Activated T-cell treated with anti-CD3 and anti-CD28 coated beads, Interleukin-2, amount 50 U/mL, for 24 hours (primary cell): ENCODE results near the gene ITPR1.

ENCODE experiments used
- DNase-seq: peaks from one replicate; pipeline ENCODE4 v3.0.0-alpha.2; 2020
- H3K27ac Mint-ChIP-seq: 2 replicates; pipeline ENCODE4 v1.8.0; 2020; ENCODE audit warnings: mild to moderate bottlenecking, mixed read lengths
- H3K27me3 Mint-ChIP-seq: 2 replicates; pipeline ENCODE4 v1.8.0; 2020; ENCODE audit warnings: mixed read lengths
- H3K36me3 Mint-ChIP-seq: 2 replicates; pipeline ENCODE4 v1.8.0; 2020; ENCODE audit warnings: low read depth, mixed read lengths
- H3K4me1 Mint-ChIP-seq: 2 replicates; pipeline ENCODE4 v1.8.0; 2020; ENCODE audit warnings: low read depth, mixed read lengths
- H3K4me3 Mint-ChIP-seq: 2 replicates; pipeline ENCODE4 v1.8.0; 2020; ENCODE audit warnings: mild to moderate bottlenecking, moderate library complexity, mixed read lengths
- H3K9me3 Mint-ChIP-seq: 2 replicates; pipeline ENCODE4 v1.8.0; 2020; ENCODE audit warnings: mixed read lengths

ITPR1 gene

DNA sequence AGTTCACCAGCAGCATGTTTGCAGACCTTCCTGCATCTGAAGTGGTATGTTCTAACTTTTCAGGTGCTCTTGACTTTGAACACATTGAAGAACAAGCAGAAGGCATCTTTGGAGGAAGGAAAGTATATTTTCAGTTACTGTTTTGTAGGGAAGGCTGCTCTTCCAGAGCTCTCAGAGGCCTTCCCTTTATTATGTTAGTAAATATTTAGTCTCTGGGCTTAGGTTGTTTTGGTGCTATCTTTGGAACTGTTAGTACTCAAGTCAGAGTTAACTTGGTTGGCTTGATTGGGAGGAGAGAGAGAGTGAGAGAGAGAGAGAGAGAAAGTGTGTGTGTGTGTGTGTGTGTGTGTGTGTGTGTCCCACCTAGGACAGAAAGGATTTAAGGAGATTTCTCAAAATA, 188.2 kb downstream of the ITPR1 start:
- H3K27me3 Mint-ChIP-seq: no peaks in the 10 kb centered on the region
- no peaks in the 10 kb centered on the region for H3K9me3 Mint-ChIP-seq
- H3K36me3 Mint-ChIP-seq: peaks cover 95% of the 10 kb centered on the region
- H3K4me1 Mint-ChIP-seq: no peaks in the 10 kb centered on the region
- no peak overlapping the region for H3K4me3 Mint-ChIP-seq
- no peak overlapping the region for H3K27ac Mint-ChIP-seq
- DNase-seq: no peak

DNA sequence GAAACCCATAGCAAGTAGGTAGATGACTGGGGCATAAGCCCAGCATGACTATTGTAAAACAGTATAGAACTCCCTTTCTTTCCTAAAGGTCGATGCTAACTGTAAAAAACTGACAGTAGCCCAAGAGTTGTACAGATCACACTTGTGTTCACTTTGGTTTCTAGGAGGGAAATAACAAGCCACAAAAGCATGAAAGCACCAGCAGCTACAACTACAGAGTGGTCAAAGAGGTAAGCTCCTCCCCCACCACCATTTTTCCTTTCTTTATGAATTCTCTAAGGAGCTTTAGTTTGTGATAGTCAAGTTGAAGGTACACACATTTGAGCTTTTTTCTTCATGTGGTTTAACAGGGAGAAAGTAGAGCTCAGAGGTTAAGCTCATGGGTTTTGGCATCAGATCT, 191.0 kb downstream of the ITPR1 start:
- no peaks in the 10 kb centered on the region for H3K4me1 Mint-ChIP-seq
- no peak overlapping the region for H3K27ac Mint-ChIP-seq
- no peak for DNase-seq

DNA sequence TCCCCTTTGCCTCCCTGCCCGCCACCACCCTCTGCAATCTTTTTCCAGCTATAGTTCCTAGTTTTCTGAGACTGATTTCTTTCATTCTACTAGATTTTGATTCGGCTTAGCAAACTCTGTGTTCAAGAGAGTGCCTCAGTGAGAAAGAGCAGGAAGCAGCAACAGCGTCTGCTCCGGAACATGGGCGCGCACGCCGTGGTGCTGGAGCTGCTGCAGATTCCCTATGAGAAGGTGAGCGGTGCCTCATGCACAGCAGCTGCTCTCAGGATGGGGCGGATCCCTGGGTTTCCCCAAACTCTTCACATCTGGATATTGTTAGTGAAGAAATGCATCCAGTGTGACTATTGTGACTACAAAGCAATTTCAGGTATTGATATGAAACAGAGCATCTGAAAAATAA, 191.8 kb downstream of the ITPR1 start:
- Mint-ChIP-seq H3K9me3 (peaks cover 5% of the 10 kb centered on the region), H3K27ac (no peak overlapping the region), H3K4me3 (no peak overlapping the region), H3K36me3 (peaks cover 95% of the 10 kb centered on the region), H3K4me1 (no peaks in the 10 kb centered on the region), H3K27me3 (no peaks in the 10 kb centered on the region)
- no peak for DNase-seq

More for the DNA sequence above, 191.0 kb downstream of the ITPR1 start:
- H3K36me3 Mint-ChIP-seq: peaks cover 95% of the 10 kb centered on the region
- H3K27me3 Mint-ChIP-seq: no peaks in the 10 kb centered on the region
- H3K9me3 Mint-ChIP-seq: no peaks in the 10 kb centered on the region
- no peak overlapping the region for H3K4me3 Mint-ChIP-seq

DNA sequence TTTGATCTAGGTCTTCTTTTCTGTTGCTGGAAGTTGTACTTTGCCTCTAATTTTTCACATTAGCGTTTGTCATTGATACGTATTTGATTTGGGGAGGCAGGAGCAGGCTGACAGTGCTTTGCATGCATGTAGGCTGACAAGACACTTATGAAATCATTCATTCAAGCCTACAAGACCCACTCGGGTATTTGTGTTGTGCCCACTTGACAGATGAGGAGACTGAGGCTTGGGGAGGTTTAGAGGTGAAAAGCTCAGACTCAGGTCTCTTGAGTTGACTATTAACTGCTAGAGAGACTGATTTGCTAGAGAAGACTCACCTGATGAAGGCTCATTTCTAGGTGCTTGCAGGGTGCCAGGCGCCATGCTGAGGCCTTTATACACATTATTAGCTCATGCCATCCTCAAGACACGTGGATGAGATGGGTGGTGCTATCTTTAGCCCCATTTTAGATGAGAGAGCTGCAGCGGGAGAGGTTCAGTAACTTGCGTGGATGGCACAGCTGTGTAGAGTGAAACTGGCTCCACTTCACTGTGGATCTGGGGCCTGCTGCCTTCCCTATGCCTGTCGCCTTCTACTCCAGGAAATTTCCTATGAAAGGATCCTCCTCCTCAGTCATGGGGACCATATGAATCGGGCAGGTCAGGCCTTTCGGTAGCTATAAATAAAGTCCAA, 192.7 kb downstream of the ITPR1 start:
- Mint-ChIP-seq H3K36me3 (peaks cover 97% of the 10 kb centered on the region), H3K27ac (no peak overlapping the region), H3K4me1 (no peaks in the 10 kb centered on the region)

DNA sequence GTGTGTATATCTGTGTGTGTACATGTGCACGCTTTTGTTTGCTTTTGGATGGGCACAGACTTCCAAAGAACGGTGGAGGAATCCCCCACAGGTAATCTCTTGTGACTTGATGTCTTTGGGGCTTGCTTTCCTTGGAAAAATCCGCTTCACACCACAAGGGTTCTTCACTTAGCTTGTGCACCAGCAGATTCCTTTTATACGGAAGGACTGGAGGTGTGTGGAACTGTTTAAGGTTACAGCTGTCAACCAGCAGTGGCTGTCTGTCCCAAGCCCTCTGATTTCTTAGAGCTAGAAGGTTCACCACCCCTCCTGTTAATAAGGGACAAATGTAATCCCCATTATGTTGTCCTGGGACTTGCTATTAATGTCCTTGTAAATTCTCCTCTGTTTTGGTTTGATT, 193.5 kb downstream of the ITPR1 start:
- Mint-ChIP-seq H3K27ac (no peak overlapping the region), H3K4me1 (no peaks in the 10 kb centered on the region), H3K36me3 (peaks cover 97% of the 10 kb centered on the region), H3K9me3 (peaks cover 5% of the 10 kb centered on the region), H3K4me3 (no peak overlapping the region), H3K27me3 (no peaks in the 10 kb centered on the region)
- DNase-seq: no peak

More for the DNA sequence above, 192.7 kb downstream of the ITPR1 start:
- H3K9me3 Mint-ChIP-seq: peaks cover 5% of the 10 kb centered on the region
- H3K4me3 Mint-ChIP-seq: no peak overlapping the region
- H3K27me3 Mint-ChIP-seq: no peaks in the 10 kb centered on the region
- no peak for DNase-seq

DNA sequence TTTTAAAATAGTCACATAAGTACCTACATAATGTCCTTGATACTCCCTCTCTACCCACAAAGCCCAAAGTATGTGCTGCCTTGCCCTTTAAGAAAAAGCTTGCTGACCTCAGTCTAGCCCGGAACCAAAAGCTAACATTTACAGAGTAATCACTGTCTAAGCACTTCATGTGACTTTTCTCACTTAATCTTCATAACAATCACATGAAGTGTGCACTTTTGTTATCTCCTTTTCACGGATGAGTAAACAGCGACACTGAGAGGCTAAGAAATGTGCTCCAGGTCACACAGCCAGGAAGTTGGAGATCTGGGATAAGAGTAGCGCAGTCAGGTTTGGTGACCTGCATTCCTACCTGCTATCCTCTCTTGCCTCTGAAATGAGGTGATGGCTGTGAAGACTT, 194.0 kb downstream of the ITPR1 start:
- no peaks in the 10 kb centered on the region for H3K4me1 Mint-ChIP-seq
- H3K4me3 Mint-ChIP-seq: no peak overlapping the region

DNA sequence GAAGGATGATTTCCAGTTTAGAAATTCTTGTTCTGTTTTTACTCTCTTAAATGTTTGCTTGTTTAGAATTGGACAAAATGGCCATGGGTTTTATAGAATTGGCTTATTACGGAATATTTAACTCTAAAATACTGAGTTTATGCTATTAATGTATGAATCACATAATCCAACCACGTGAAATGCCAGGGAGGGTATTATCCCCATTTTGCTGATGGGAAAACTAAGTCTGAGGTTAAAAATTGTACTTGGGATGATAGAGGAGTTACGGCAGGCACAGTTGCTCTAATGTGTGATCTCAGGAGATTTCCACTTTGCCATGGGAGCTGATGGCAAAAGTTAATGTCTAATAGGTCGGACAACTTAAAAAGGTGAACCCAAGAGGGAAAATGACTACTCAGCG, 194.4 kb downstream of the ITPR1 start:
- H3K36me3 Mint-ChIP-seq: peaks cover 96% of the 10 kb centered on the region
- no peaks in the 10 kb centered on the region for H3K27me3 Mint-ChIP-seq
- H3K9me3 Mint-ChIP-seq: peaks cover 5% of the 10 kb centered on the region
- no peak overlapping the region for H3K27ac Mint-ChIP-seq
- DNase-seq: no peak
- H3K4me1 Mint-ChIP-seq: no peaks in the 10 kb centered on the region
- no peak overlapping the region for H3K4me3 Mint-ChIP-seq

More for the DNA sequence above, 194.0 kb downstream of the ITPR1 start:
- Mint-ChIP-seq H3K36me3 (peaks cover 97% of the 10 kb centered on the region), H3K27ac (no peak overlapping the region), H3K27me3 (no peaks in the 10 kb centered on the region), H3K9me3 (peaks cover 5% of the 10 kb centered on the region)
- DNase-seq: no peak

DNA sequence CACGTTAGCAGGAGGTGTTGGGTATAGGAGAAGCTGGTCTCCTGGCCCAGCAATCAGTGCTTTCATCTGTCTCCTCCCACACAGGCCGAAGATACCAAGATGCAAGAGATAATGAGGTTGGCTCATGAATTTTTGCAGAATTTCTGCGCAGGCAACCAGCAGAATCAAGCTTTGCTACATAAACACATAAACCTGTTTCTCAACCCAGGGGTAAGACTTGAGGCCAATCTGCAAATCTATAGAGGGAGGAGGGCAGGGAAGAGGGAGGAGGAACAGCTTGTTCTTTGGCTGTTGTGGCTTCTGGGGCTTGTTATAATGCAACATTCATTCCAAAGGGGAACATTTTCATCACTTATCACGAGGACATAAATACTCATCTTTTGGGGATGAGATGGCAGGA, 195.3 kb downstream of the ITPR1 start:
- Mint-ChIP-seq H3K36me3 (peaks cover 93% of the 10 kb centered on the region), H3K27ac (no peak overlapping the region), H3K4me1 (no peaks in the 10 kb centered on the region), H3K4me3 (no peak overlapping the region), H3K9me3 (peaks cover 5% of the 10 kb centered on the region), H3K27me3 (no peaks in the 10 kb centered on the region)
- no peak for DNase-seq

DNA sequence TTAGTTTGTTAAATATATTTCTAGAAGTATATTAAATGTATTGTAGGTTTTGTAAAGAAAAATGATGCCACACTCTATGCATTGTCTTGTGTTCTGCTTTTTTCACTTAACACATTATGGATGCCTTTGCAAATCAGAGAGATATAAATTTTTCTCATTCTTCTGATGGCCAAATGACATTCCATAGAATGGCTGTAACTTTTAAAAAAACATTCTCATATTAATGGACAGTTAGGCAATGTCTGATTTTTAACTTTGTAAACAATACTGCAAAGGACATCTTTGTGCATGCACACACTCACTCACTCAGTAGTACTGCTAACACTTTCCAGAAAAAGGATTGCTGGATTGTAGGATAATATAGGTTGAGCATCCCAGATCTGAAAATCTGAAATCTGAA, 195.9 kb downstream of the ITPR1 start:
- Mint-ChIP-seq H3K27ac (no peak overlapping the region), H3K36me3 (peaks cover 93% of the 10 kb centered on the region), H3K4me3 (no peak overlapping the region), H3K4me1 (no peaks in the 10 kb centered on the region), H3K27me3 (no peaks in the 10 kb centered on the region), H3K9me3 (peaks cover 5% of the 10 kb centered on the region)
- DNase-seq: no peak

DNA sequence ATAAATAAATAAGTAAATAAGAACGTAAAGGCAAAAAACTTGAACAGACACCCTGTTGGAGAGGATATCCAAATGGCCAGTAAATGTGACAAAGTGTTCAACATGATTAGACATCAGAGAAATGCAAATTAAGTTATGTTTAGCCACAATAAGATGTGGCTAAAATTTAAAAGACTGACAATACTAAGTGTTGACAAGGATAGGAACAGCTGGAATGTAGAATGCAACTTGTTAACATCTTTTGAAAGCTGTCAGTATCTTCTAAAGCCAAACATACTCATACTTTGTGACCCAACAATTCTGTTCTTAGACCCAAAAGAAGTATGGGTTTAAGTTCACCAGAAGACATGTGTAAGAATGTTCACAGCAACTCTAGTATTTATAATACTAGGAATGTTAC, 197.1 kb downstream of the ITPR1 start:
- no peak for DNase-seq
- H3K27me3 Mint-ChIP-seq: no peaks in the 10 kb centered on the region
- peaks cover 5% of the 10 kb centered on the region for H3K9me3 Mint-ChIP-seq
- no peak overlapping the region for H3K4me3 Mint-ChIP-seq
- no peak overlapping the region for H3K27ac Mint-ChIP-seq
- peaks cover 90% of the 10 kb centered on the region for H3K36me3 Mint-ChIP-seq
- H3K4me1 Mint-ChIP-seq: no peaks in the 10 kb centered on the region

DNA sequence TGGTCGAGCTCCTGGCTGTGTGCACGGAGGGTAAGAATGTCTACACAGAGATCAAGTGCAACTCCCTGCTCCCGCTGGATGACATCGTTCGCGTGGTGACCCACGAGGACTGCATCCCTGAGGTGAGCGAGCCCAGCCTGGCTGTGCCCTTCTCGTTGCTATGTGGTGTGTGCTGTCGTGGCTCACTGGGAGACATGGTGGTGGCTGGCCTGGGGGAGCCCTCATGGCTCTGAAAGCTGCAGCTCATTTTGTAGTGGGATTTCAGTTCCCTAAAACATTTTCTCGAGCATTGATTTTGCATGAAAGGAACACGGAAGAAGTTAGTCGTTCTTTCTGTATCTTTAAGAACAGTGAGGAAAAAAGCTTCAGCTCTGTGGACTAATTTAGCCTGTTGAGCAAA, 200.5 kb downstream of the ITPR1 start:
- DNase-seq: no peak
- Mint-ChIP-seq H3K36me3 (peaks cover 88% of the 10 kb centered on the region), H3K27me3 (no peaks in the 10 kb centered on the region), H3K4me1 (no peaks in the 10 kb centered on the region), H3K4me3 (no peak overlapping the region), H3K27ac (no peak overlapping the region), H3K9me3 (peaks cover 5% of the 10 kb centered on the region)

DNA sequence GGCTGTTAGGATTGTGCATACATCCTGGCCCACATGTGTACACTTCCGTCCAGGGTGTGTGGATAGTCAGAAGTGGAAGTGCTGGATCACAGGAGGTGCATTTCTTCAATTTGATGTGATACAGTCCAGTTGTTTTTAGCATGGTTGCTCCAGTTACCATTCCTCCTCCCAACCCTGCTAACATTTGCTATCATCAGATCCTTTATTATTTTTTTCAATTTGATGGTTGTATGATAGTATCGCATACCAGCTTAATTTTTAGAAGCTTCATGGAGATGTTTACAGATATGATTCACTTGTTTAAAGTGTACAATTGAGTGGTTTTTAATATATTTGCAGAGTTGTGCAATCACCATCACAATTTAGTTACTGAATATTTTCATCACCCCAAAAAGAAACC, 202.7 kb downstream of the ITPR1 start:
- no peaks in the 10 kb centered on the region for H3K27me3 Mint-ChIP-seq
- H3K36me3 Mint-ChIP-seq: peaks cover 86% of the 10 kb centered on the region
- H3K9me3 Mint-ChIP-seq: no peaks in the 10 kb centered on the region
- no peak for DNase-seq
- no peaks in the 10 kb centered on the region for H3K4me1 Mint-ChIP-seq
- H3K4me3 Mint-ChIP-seq: no peak overlapping the region
- H3K27ac Mint-ChIP-seq: no peak overlapping the region

DNA sequence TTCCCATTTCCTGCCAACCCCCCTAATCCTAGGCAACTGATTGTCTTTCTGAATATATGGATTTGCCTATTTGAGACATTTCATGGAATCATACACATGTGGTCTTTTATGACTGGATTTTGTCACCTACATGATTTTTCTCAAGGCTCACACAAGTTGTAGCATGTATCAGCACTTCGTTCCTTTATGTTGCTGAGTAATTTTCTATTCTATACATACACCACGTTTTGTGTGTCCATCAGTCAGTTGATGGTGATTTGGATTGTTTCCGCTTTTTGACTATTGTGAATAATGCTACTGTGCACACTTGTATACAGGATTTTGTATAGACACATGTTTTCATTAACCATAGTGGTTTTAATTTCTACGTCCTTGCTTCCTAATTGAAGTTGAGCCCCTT, 203.1 kb downstream of the ITPR1 start:
- Mint-ChIP-seq H3K27ac (no peak overlapping the region), H3K4me3 (no peak overlapping the region), H3K4me1 (no peaks in the 10 kb centered on the region), H3K27me3 (no peaks in the 10 kb centered on the region), H3K9me3 (no peaks in the 10 kb centered on the region), H3K36me3 (peaks cover 84% of the 10 kb centered on the region)
- no peak for DNase-seq

DNA sequence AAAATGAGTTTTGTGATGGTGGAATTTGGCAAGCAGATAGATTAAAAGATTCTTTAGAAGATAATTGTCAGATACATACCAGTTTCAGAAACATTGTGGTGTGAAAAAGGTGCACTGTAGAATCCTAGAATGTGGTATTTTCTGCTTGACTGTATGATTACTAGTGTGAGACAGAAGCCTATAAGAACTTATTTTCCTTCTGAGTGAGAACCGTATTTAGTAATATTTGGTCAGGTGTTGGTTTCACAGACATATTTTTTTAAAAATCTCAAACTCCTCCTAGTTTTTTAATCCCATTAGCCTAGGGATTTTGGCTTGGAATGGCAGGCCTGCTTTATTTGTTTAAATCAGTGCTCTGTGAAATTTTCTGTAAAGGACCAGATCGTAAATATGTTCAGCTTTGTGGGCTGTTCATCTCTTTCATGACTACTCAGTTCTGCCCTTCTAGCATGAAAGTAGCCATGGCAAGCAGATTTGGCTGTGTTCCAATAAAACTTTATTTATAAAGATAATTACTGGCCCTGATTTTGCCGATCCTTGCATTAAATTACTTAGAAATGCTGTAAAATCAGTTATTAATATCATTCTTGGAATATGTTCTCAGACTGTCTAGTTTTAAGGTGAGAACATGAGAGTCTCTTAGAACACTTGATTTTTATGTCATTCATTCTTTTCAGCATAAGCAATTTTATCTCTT, 205.1 kb downstream of the ITPR1 start:
- peaks cover 88% of the 10 kb centered on the region for H3K36me3 Mint-ChIP-seq
- H3K9me3 Mint-ChIP-seq: no peaks in the 10 kb centered on the region
- peaks cover 2% of the 10 kb centered on the region for H3K4me1 Mint-ChIP-seq
- no peak overlapping the region for H3K27ac Mint-ChIP-seq
- no peaks in the 10 kb centered on the region for H3K27me3 Mint-ChIP-seq
- no peak for DNase-seq
- H3K4me3 Mint-ChIP-seq: no peak overlapping the region

DNA sequence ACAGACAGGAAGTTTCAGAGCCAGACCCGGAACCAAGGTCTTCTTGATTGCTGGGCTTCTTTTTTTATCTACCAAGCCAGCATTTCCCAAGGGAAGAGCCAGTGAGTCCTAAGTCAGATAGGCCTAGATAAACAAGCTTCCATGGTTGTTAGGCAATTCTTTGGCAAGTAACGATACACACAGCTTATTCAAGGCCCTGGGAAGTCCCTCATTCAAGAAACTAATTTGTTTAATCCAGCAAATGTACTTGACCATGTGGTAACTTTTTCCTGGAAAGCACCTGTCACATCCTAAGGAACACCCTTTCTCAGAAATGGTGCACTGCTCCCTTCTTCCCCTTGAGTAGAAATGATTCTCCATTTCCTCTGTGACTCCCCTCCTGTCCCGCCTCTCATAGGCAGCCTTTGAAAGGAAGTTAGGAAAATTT, 209.9 kb downstream of the ITPR1 start:
- Mint-ChIP-seq H3K9me3 (no peaks in the 10 kb centered on the region), H3K4me1 (peaks cover 3% of the 10 kb centered on the region), H3K36me3 (peaks cover 85% of the 10 kb centered on the region), H3K4me3 (no peak overlapping the region), H3K27ac (peak overlapping the region; percentile 51), H3K27me3 (no peaks in the 10 kb centered on the region)
- DNase-seq: no peak
